Endometrial microvascular endothelial cells (primary cell): Measurements from ENCODE around the gene JPH3. TPM values are rescaled to one million over a fixed set of nuclear protein-coding genes. Genes with fewer than 3 reads are reported as not detected.

Experiments used
- in situ Hi-C: cut with HindIII; loops from 2 replicates; pipeline ENCODE4 v1.10.0; 2017; ENCODE audit warnings: low sequenced_read_pairs, low pct_unique_long_range_greater_than_20kb; ENCODE audit errors: inconsistent ontology term
- total RNA-seq: library from RNA; depleted of rRNA; stranded (reverse); fragments of >200 nt; gene quantifications from one replicate; pipeline ENCODE4 v1.2.3, GENCODE V29; 2015; ENCODE audit errors: inconsistent ontology term

The JPH3 gene
- total RNA-seq, 1 donor from 2014 or later = not detected

- in situ Hi-C loops = no loop called here
These were observed 10.1 kb upstream of the JPH3 start for GRCh38 chr16:87592018-87592712.

GRCh38 chr16:87593710-87594258 is 8.5 kb upstream of the JPH3 start:
- in situ Hi-C loops = no loop called here

GRCh38 chr16:87595712-87596111 is 6.6 kb upstream of the JPH3 start:
- in situ Hi-C loops = no loop called here

- in situ Hi-C loops = no loop called here
These were observed 4.9 kb upstream of the JPH3 start for GRCh38 chr16:87597324-87597830.

- in situ Hi-C loops = no loop called here
These were observed 3.9 kb upstream of the JPH3 start for GRCh38 chr16:87598431-87598830.

- in situ Hi-C loops = no loop called here
These were observed 2.1 kb upstream of the JPH3 start for GRCh38 chr16:87600246-87600645.

- in situ Hi-C loops = no loop called here
These were observed 817 bp upstream of the JPH3 start for GRCh38 chr16:87601401-87601981.

- in situ Hi-C loops = no loop called here
These were observed 744 bp downstream of the JPH3 start for GRCh38 chr16:87602821-87603683.

GRCh38 chr16:87603684-87604633 is 1.7 kb downstream of the JPH3 start:
- in situ Hi-C loops = no loop called here

GRCh38 chr16:87604634-87605111 is 2.4 kb downstream of the JPH3 start:
- in situ Hi-C loops = no loop called here

- in situ Hi-C loops = no loop called here
These were observed 4.9 kb downstream of the JPH3 start for GRCh38 chr16:87607223-87607622.

- in situ Hi-C loops = no loop called here
These were observed 5.6 kb downstream of the JPH3 start for GRCh38 chr16:87607871-87608270.

- in situ Hi-C loops = no loop called here
These were observed 6.2 kb downstream of the JPH3 start for GRCh38 chr16:87608400-87608985.

GRCh38 chr16:87610026-87610425 is 7.7 kb downstream of the JPH3 start:
- in situ Hi-C loops = no loop called here

- in situ Hi-C loops = no loop called here
These were observed 9.1 kb downstream of the JPH3 start for GRCh38 chr16:87611456-87611855.

GRCh38 chr16:87613961-87614360 is 11.7 kb downstream of the JPH3 start:
- in situ Hi-C loops = no loop called here

GRCh38 chr16:87615621-87616041 is 13.3 kb downstream of the JPH3 start:
- in situ Hi-C loops = no loop called here

GRCh38 chr16:87616556-87616955 is 14.2 kb downstream of the JPH3 start:
- in situ Hi-C loops = no loop called here
